Uterus (tissue), 4 donors: ENCODE data around the gene PLP2. TPM values are rescaled to one million over a fixed set of nuclear protein-coding genes. Genes with fewer than 3 reads are reported as not detected.
A peak's percentile ranks its signal among the peaks of the same experiment; 100 is the strongest.
"Not testable (repeated sequence)": the region's sequence is repeated elsewhere in the genome, so short reads cannot be mapped to it uniquely, and the experiment has no call there.

Source experiments
- DNase-seq, 2 donors: peaks; one replicate each; pipeline ENCODE4 v3.0.0-alpha.2; 2019 to 2020
- H3K27ac ChIP-seq, 2 donors: fragments of 200-600 bp; sonication (generic); 1 replicate in 1 of 2; 2 replicates in 1 of 2; pipeline ENCODE4 v1.5.1; 2016 to 2018
- H3K27me3 ChIP-seq, 2 donors: fragments of 200-600 bp; sonication (generic); one replicate each; pipeline ENCODE4 v1.5.1; 2018 to 2019; ENCODE audit warnings: control low read depth in 1 of 2
- H3K36me3 ChIP-seq, 2 donors: fragments of 200-600 bp; sonication (generic); one replicate each; pipeline ENCODE4 v1.5.1; 2019; ENCODE audit warnings: control low read depth in 1 of 2
- H3K4me1 ChIP-seq, 2 donors: fragments of 200-600 bp; sonication (generic); one replicate each; pipeline ENCODE4 v1.5.1; 2018 to 2019; ENCODE audit warnings: control low read depth in 1 of 2
- H3K4me3 ChIP-seq, 2 donors: fragments of 200-600 bp; sonication (generic); 1 replicate in 1 of 2; 2 replicates in 1 of 2; pipeline ENCODE4 v1.5.1; 2018 to 2019; ENCODE audit warnings: mild to moderate bottlenecking in 1 of 2
- H3K9me3 ChIP-seq, 2 donors: fragments of 200-600 bp; sonication (generic); one replicate each; pipeline ENCODE4 v1.5.1; 2019; ENCODE audit warnings: control low read depth in 1 of 2
- CTCF ChIP-seq, 4 experiments: fragments of 200-600 bp in 2 of 4; fragments of 450-650 bp in 2 of 4; sonication (generic) in 2 of 4; IDR thresholded peaks; one replicate each; pipeline ENCODE4 v1.5.1; 2016 to 2019; ENCODE audit warnings: antibody characterized with exemption in 4 of 4, mild to moderate bottlenecking in 2 of 4, moderate library complexity in 1 of 4
- POLR2A ChIP-seq, 2 donors: fragments of 450-650 bp; IDR thresholded peaks; one replicate each; pipeline ENCODE4 v1.6.1; 2016; ENCODE audit warnings: antibody characterized with exemption in 2 of 2, mild to moderate bottlenecking in 1 of 2, moderate library complexity in 1 of 2
- intact Hi-C: fragments of 100-400 bp; cut with DNase I; formaldehyde crosslinking; loops from one replicate; pipeline ENCODE4 v1.15.1; 2023; ENCODE audit warnings: low total_unique reads
- total RNA-seq, 4 donors: library from RNA; depleted of rRNA in 3 of 4; stranded (reverse); fragments of >200 nt in 3 of 4; gene quantifications; one replicate each; pipeline versions ENCODE4 v1.1.0 to v1.2.4, GENCODE V29; 2014 to 2023
- donor health status: DM: yes; HTN: yes; CAD: no.

PLP2 gene
- total RNA-seq, 4 donors from 2014 or later, result 2.6 to 171 (median 23.3) TPM

GRCh38 chrX:49137492-49137891, 34.2 kb upstream of the PLP2 start:
- H3K36me3 ChIP-seq, result no peaks in the 10 kb centered on the region
- intact Hi-C loops, result no loop called here
- DNase-seq, result no peak
- H3K9me3 ChIP-seq, result no peaks in the 10 kb centered on the region
- H3K4me3 ChIP-seq, result no peak overlapping the region
- no peaks in the 10 kb centered on the region for H3K4me1 ChIP-seq
- no peak for TF ChIP-seq CTCF (IDR thresholded peaks at IDR 0.05)
- no peak for TF ChIP-seq POLR2A (IDR thresholded peaks at IDR 0.05)
- no peaks in the 10 kb centered on the region for H3K27me3 ChIP-seq
- H3K27ac ChIP-seq, result no peak overlapping the region

GRCh38 chrX:49139713-49140112, 32.0 kb upstream of the PLP2 start:
- no peak overlapping the region for H3K4me3 ChIP-seq
- H3K27ac ChIP-seq, result no peak overlapping the region
- DNase-seq, result no peak
- intact Hi-C loops, result no loop called here
- no peaks in the 10 kb centered on the region for H3K9me3 ChIP-seq
- H3K4me1 ChIP-seq, result no peaks in the 10 kb centered on the region
- H3K36me3 ChIP-seq, result no peaks in the 10 kb centered on the region
- H3K27me3 ChIP-seq, result no peaks in the 10 kb centered on the region
- TF ChIP-seq POLR2A (IDR thresholded peaks at IDR 0.05), result no peak
- TF ChIP-seq CTCF (IDR thresholded peaks at IDR 0.05), result no peak

- H3K4me3 ChIP-seq, intact Hi-C loops, H3K36me3 ChIP-seq, DNase-seq, H3K27me3 ChIP-seq, H3K27ac ChIP-seq, H3K9me3 ChIP-seq, H3K4me1 ChIP-seq: not testable (repeated sequence)
- TF ChIP-seq CTCF (IDR thresholded peaks at IDR 0.05), result peak in 2 of 4 experiments; percentile 9 to 15
These were observed 29.4 kb upstream of the PLP2 start for GRCh38 chrX:49142264-49142663.

- DNase-seq, H3K4me3 ChIP-seq, H3K9me3 ChIP-seq, intact Hi-C loops, H3K4me1 ChIP-seq, H3K27me3 ChIP-seq, H3K36me3 ChIP-seq, H3K27ac ChIP-seq: not testable (repeated sequence)
These were observed 28.5 kb upstream of the PLP2 start for GRCh38 chrX:49143154-49143553.

GRCh38 chrX:49147282-49147681, 24.4 kb upstream of the PLP2 start:
- H3K27ac ChIP-seq, result no peak overlapping the region
- no peaks in the 10 kb centered on the region for H3K9me3 ChIP-seq
- no peak overlapping the region for H3K4me3 ChIP-seq
- no peaks in the 10 kb centered on the region for H3K36me3 ChIP-seq
- H3K4me1 ChIP-seq, result no peaks in the 10 kb centered on the region
- no peak for TF ChIP-seq POLR2A (IDR thresholded peaks at IDR 0.05)
- TF ChIP-seq CTCF (IDR thresholded peaks at IDR 0.05), result no peak
- intact Hi-C loops, result no loop called here
- DNase-seq, result no peak
- no peaks in the 10 kb centered on the region for H3K27me3 ChIP-seq

- intact Hi-C loops, result no loop called here
- H3K4me1 ChIP-seq, result no peaks in the 10 kb centered on the region
- H3K9me3 ChIP-seq, result no peaks in the 10 kb centered on the region
- DNase-seq, result no peak
- no peaks in the 10 kb centered on the region for H3K36me3 ChIP-seq
- TF ChIP-seq CTCF (IDR thresholded peaks at IDR 0.05) (no peak), POLR2A (IDR thresholded peaks at IDR 0.05) (no peak)
- no peaks in the 10 kb centered on the region for H3K27me3 ChIP-seq
- H3K4me3 ChIP-seq, result no peak overlapping the region
- no peak overlapping the region for H3K27ac ChIP-seq
These were observed 23.8 kb upstream of the PLP2 start for GRCh38 chrX:49147936-49148335.

- DNase-seq, H3K36me3 ChIP-seq, H3K4me3 ChIP-seq, H3K9me3 ChIP-seq, intact Hi-C loops, H3K4me1 ChIP-seq, H3K27me3 ChIP-seq, H3K27ac ChIP-seq: not testable (repeated sequence)
These were observed 23.2 kb upstream of the PLP2 start for GRCh38 chrX:49148390-49149100.

GRCh38 chrX:49149291-49149690, 22.4 kb upstream of the PLP2 start:
- H3K36me3 ChIP-seq, H3K4me1 ChIP-seq, H3K4me3 ChIP-seq, H3K9me3 ChIP-seq, H3K27me3 ChIP-seq, DNase-seq, intact Hi-C loops, H3K27ac ChIP-seq: not testable (repeated sequence)
